ENCODE results near the gene EIF4E3. TPM values are rescaled to one million over a fixed set of nuclear protein-coding genes. Genes with fewer than 3 reads are reported as not detected.

EIF4E3 gene
- total RNA-seq, 1 donor from 2014 or later, result 18.2 TPM

GRCh38 chr3:71724171-71724453 lies 1.1 kb downstream of the EIF4E3 start:
- Mint-ChIP-seq H3K4me3 (peak overlapping the region; percentile 90), H3K27me3 (ENCODE audit: insufficient read depth, low read depth) (peaks cover 7% of the 10 kb centered on the region), H3K9me3 (no peaks in the 10 kb centered on the region), H3K36me3 (no peaks in the 10 kb centered on the region), H3K4me1 (peaks cover 26% of the 10 kb centered on the region), H3K27ac (peak overlapping the region; percentile 58)
- peaks cover 10% of the 10 kb centered on the region for H4K20me1 ChIP-seq (ENCODE audit: low read depth)
- H3K4me2 ChIP-seq, result peak overlapping the region; percentile 94
- DNase-seq (ENCODE audit: low spot score), result no peak
- no peak overlapping the region for H3K9ac ChIP-seq
- TF ChIP-seq EZH2phosphoT487 (IDR thresholded peaks at IDR 0.05) (no peak), CTCF (IDR thresholded peaks at IDR 0.05) (no peak), EZH2 (IDR thresholded peaks at IDR 0.05) (no peak)
- H3K4me3 ChIP-seq, result peak overlapping the region; percentile 80
- H3K36me3 ChIP-seq, result no peaks in the 10 kb centered on the region
- H3K4me1 ChIP-seq, result peaks cover 16% of the 10 kb centered on the region
- no peak overlapping the region for H3K27ac ChIP-seq
- no peaks in the 10 kb centered on the region for H3K9me3 ChIP-seq (ENCODE audit: low read depth)
- no peaks in the 10 kb centered on the region for H3K79me2 ChIP-seq (ENCODE audit: low read depth)
- H3F3A ChIP-seq (ENCODE audit: low read depth), result peaks cover 18% of the 10 kb centered on the region
- peaks cover 42% of the 10 kb centered on the region for H3K27me3 ChIP-seq
- H2AFZ ChIP-seq (replicated peaks), result no peak overlapping the region

GRCh38 chr3:71723452-71724170 lies 1.6 kb downstream of the EIF4E3 start:
- no peaks in the 10 kb centered on the region for H3K79me2 ChIP-seq (ENCODE audit: low read depth)
- TF ChIP-seq EZH2 (IDR thresholded peaks at IDR 0.05) (no peak), EZH2phosphoT487 (IDR thresholded peaks at IDR 0.05) (no peak), CTCF (IDR thresholded peaks at IDR 0.05) (no peak)
- H3K4me3 ChIP-seq, result no peak overlapping the region
- Mint-ChIP-seq H3K4me3 (peak overlapping the region; percentile 90), H3K27me3 (ENCODE audit: insufficient read depth, low read depth) (peaks cover 7% of the 10 kb centered on the region), H3K27ac (no peak overlapping the region), H3K4me1 (peaks cover 23% of the 10 kb centered on the region), H3K9me3 (no peaks in the 10 kb centered on the region), H3K36me3 (no peaks in the 10 kb centered on the region)
- H3K9me3 ChIP-seq (ENCODE audit: low read depth), result no peaks in the 10 kb centered on the region
- peaks cover 42% of the 10 kb centered on the region for H3K27me3 ChIP-seq
- no peak overlapping the region for H3K9ac ChIP-seq
- no peak overlapping the region for H2AFZ ChIP-seq (replicated peaks)
- no peaks in the 10 kb centered on the region for H3K36me3 ChIP-seq
- peaks cover 12% of the 10 kb centered on the region for H3K4me1 ChIP-seq
- H4K20me1 ChIP-seq (ENCODE audit: low read depth), result peaks cover 5% of the 10 kb centered on the region
- H3K4me2 ChIP-seq, result no peak overlapping the region
- DNase-seq (ENCODE audit: low spot score), result no peak
- H3K27ac ChIP-seq, result no peak overlapping the region
- peaks cover 13% of the 10 kb centered on the region for H3F3A ChIP-seq (ENCODE audit: low read depth)

GRCh38 chr3:71722693-71723092 lies 2.5 kb downstream of the EIF4E3 start:
- Mint-ChIP-seq H3K27ac (no peak overlapping the region), H3K27me3 (ENCODE audit: insufficient read depth, low read depth) (peaks cover 7% of the 10 kb centered on the region), H3K4me3 (no peak overlapping the region), H3K9me3 (no peaks in the 10 kb centered on the region), H3K36me3 (no peaks in the 10 kb centered on the region), H3K4me1 (peaks cover 18% of the 10 kb centered on the region)
- Histone ChIP-seq H3K79me2 (ENCODE audit: low read depth) (no peaks in the 10 kb centered on the region), H3F3A (ENCODE audit: low read depth) (peaks cover 4% of the 10 kb centered on the region), H3K9me3 (ENCODE audit: low read depth) (no peaks in the 10 kb centered on the region), H3K4me1 (peaks cover 12% of the 10 kb centered on the region), H3K4me2 (no peak overlapping the region), H3K36me3 (no peaks in the 10 kb centered on the region), H2AFZ (replicated peaks) (no peak overlapping the region), H3K9ac (no peak overlapping the region), H3K27me3 (peaks cover 42% of the 10 kb centered on the region), H3K27ac (no peak overlapping the region), H4K20me1 (ENCODE audit: low read depth) (peaks cover 4% of the 10 kb centered on the region), H3K4me3 (no peak overlapping the region)
- TF ChIP-seq CTCF (IDR thresholded peaks at IDR 0.05) (no peak), EZH2 (IDR thresholded peaks at IDR 0.05) (no peak), EZH2phosphoT487 (IDR thresholded peaks at IDR 0.05) (no peak)
- no peak for DNase-seq (ENCODE audit: low spot score)
